ENCODE measurements around the gene CRYM. TPM values are rescaled to one million over a fixed set of nuclear protein-coding genes. Genes with fewer than 3 reads are reported as not detected.
A peak's percentile ranks its signal among the peaks of the same experiment; 100 is the strongest.
"Not testable (repeated sequence)": the region's sequence is repeated elsewhere in the genome, so short reads cannot be mapped to it uniquely, and the experiment has no call there.

Gene CRYM
- total RNA-seq, 1 donor from 2014 or later: 70.0 TPM

GRCh38 chr16:21260870-21261791 lies 17.0 kb downstream of the CRYM start:
- ATAC-seq (ENCODE audit: poor library complexity) (peak; percentile 36), DNase-seq (no peak)
- intact Hi-C loops (cut with DNase I): no loop called here

GRCh38 chr16:21257284-21257683 lies 20.8 kb downstream of the CRYM start:
- ATAC-seq (ENCODE audit: poor library complexity) (no peak), DNase-seq (no peak)
- intact Hi-C loops (cut with DNase I): no loop called here

GRCh38 chr16:21256636-21257035 lies 21.5 kb downstream of the CRYM start:
- ATAC-seq (ENCODE audit: poor library complexity) (no peak), DNase-seq (no peak)
- intact Hi-C loops (cut with DNase I): no loop called here

- intact Hi-C loops (cut with DNase I): no loop called here
- DNase-seq: no peak
- ATAC-seq (ENCODE audit: poor library complexity): no peak
Measured at GRCh38 chr16:21253470-21253869, 24.6 kb downstream of the CRYM start.

- DNase-seq (no peak), ATAC-seq (ENCODE audit: poor library complexity) (no peak)
- intact Hi-C loops (cut with DNase I): no loop called here
Measured at GRCh38 chr16:21250072-21250923, 27.8 kb downstream of the CRYM start.

GRCh38 chr16:21248179-21248578 lies 29.9 kb downstream of the CRYM start:
- DNase-seq; intact Hi-C loops (cut with DNase I); ATAC-seq (ENCODE audit: poor library complexity): not testable (repeated sequence)

- intact Hi-C loops (cut with DNase I): no loop called here
- DNase-seq: no peak
- no peak for ATAC-seq (ENCODE audit: poor library complexity)
Measured at GRCh38 chr16:21244518-21245215, 33.4 kb downstream of the CRYM start.

GRCh38 chr16:21242756-21243155 lies 35.3 kb downstream of the CRYM start:
- DNase-seq (no peak), ATAC-seq (ENCODE audit: poor library complexity) (no peak)
- intact Hi-C loops (cut with DNase I): no loop called here

- ATAC-seq (ENCODE audit: poor library complexity) (no peak), DNase-seq (no peak)
- intact Hi-C loops (cut with DNase I): no loop called here
Measured at GRCh38 chr16:21239646-21240045, 38.4 kb downstream of the CRYM start.

- ATAC-seq (ENCODE audit: poor library complexity): no peak
- DNase-seq: no peak
- intact Hi-C loops (cut with DNase I): no loop called here
Measured at GRCh38 chr16:21236831-21237230, 41.3 kb downstream of the CRYM start.

GRCh38 chr16:21235199-21235585 lies 42.9 kb downstream of the CRYM start:
- intact Hi-C loops (cut with DNase I): no loop called here
- ATAC-seq (ENCODE audit: poor library complexity) (no peak), DNase-seq (no peak)

GRCh38 chr16:21233521-21234150 lies 44.5 kb downstream of the CRYM start, which contains the start of gene ANKS4B:
TSS of gene ANKS4B (plus strand) at chr16:21233699. CDS start at chr16:21233738, 39 bp downstream.
- ATAC-seq (ENCODE audit: poor library complexity): no peak
- intact Hi-C loops (cut with DNase I): no loop called here
- DNase-seq: no peak

GRCh38 chr16:21233045-21233520 lies 45.0 kb downstream of the CRYM start:
- ATAC-seq (ENCODE audit: poor library complexity) (no peak), DNase-seq (no peak)
- intact Hi-C loops (cut with DNase I): no loop called here

- DNase-seq: no peak
- intact Hi-C loops (cut with DNase I): no loop called here
- ATAC-seq (ENCODE audit: poor library complexity): no peak
Measured at GRCh38 chr16:21228361-21228872, 49.7 kb downstream of the CRYM start.

- intact Hi-C loops (cut with DNase I): no loop called here
- ATAC-seq (ENCODE audit: poor library complexity) (no peak), DNase-seq (no peak)
Measured at GRCh38 chr16:21227866-21228265, 50.2 kb downstream of the CRYM start.

GRCh38 chr16:21226749-21227148 lies 51.3 kb downstream of the CRYM start:
- intact Hi-C loops (cut with DNase I): no loop called here
- DNase-seq (no peak), ATAC-seq (ENCODE audit: poor library complexity) (no peak)

- intact Hi-C loops (cut with DNase I): no loop called here
- ATAC-seq (ENCODE audit: poor library complexity): no peak
- DNase-seq: no peak
Measured at GRCh38 chr16:21224800-21225199, 53.3 kb downstream of the CRYM start.

- intact Hi-C loops (cut with DNase I): no loop called here
- DNase-seq (no peak), ATAC-seq (ENCODE audit: poor library complexity) (no peak)
Measured at GRCh38 chr16:21223787-21224186, 54.3 kb downstream of the CRYM start.
